Measurements from ENCODE around the gene LMOD1. TPM values are rescaled to one million over a fixed set of nuclear protein-coding genes. Genes with fewer than 3 reads are reported as not detected.

LMOD1 gene
- polyA plus RNA-seq, 1 experiment = 112 TPM

DNA sequence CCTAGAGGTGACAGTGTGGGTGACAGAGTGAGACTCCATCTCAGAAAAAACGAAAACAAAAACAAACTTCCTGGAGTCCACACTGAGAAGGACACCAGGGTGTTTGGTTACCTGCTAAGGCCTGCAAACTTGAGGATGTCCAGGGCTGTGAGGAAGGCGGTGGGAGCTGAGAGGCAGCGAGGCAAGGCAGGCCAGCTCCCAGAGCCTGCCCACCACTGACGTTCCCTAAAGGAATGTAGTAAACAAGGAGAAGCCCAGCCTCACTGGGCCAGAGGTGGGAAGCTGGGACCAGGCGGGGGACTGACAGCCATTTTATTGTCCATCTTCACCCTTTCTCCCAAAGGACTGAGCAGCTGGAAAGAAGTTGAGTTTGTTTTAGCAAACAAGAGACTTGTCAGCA is 33.5 kb downstream of the LMOD1 start:
- peaks cover 3% of the 10 kb centered on the region; the same call in 1 of the 2 replicates for H3K36me3 ChIP-seq (ENCODE audit: control insufficient read depth, insufficient read depth, low read length)
- POLR2A ChIA-PET = no interaction called here
- CTCF ChIA-PET = interaction anchor here (1.1 to 2.8 kb wide), 3 partner anchors 17 to 33 kb away, joined by 3 to 11 read pairs (median 5); partner anchors contain the start of gene LMOD1

DNA sequence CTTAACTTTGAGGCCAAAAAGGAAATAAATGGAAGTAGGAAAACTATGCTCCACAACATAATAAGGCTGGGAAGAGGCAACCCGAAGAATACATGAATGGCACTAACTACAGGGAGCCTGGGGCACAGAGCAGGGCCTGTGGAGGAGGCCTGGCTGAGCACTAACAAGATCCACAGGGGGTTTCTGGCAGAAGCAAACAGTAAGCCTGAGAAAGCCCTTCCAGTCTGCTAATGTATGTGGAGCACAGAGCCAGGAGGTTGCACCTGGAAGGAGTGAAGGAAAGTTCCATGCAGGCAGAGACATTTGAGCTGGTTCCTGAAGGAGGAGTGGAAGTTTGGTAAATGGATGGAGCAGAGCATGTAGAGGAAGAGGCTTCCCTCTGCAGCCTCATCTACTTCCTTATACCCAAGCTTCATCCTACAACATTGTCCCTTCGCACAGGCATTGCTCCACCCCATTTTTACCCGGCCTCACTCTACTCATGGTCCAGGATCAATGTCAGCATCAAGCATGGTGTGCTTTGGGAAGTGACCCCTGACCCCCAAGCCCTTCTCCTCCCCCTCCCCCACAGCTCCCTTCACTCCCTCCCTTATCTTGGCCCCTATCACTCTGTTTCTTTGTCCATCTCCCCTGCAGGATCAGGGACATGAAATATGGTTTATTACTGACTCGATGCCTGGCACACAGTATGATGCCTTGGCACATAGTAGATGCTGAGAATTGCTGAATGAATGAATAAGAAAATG is 34.3 kb downstream of the LMOD1 start:
- DNase-seq (ENCODE audit: low read depth) = no peak
- TF ChIP-seq, protein P1, sequence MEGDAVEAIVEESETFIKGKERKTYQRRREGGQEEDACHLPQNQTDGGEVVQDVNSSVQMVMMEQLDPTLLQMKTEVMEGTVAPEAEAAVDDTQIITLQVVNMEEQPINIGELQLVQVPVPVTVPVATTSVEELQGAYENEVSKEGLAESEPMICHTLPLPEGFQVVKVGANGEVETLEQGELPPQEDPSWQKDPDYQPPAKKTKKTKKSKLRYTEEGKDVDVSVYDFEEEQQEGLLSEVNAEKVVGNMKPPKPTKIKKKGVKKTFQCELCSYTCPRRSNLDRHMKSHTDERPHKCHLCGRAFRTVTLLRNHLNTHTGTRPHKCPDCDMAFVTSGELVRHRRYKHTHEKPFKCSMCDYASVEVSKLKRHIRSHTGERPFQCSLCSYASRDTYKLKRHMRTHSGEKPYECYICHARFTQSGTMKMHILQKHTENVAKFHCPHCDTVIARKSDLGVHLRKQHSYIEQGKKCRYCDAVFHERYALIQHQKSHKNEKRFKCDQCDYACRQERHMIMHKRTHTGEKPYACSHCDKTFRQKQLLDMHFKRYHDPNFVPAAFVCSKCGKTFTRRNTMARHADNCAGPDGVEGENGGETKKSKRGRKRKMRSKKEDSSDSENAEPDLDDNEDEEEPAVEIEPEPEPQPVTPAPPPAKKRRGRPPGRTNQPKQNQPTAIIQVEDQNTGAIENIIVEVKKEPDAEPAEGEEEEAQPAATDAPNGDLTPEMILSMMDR (IDR thresholded peaks at IDR 0.05; ENCODE audit: insufficient read depth, low read depth, low read length) = no peak
- Histone ChIP-seq H3K36me3 (ENCODE audit: control insufficient read depth, insufficient read depth, low read length) (peaks cover 3% of the 10 kb centered on the region; the same call in 1 of the 2 replicates), H3K27me3 (ENCODE audit: control insufficient read depth, insufficient read depth, low read length) (no peaks in the 10 kb centered on the region), H3K4me3 (ENCODE audit: low read depth, low read length) (no peak overlapping the region)
- POLR2A ChIA-PET = no interaction called here
- CTCF ChIA-PET = interaction anchor here (1.0 to 2.8 kb wide), 4 partner anchors 15 to 34 kb away, joined by 3 to 11 read pairs (median 4); partner anchors contain the start of gene LMOD1

More for the DNA sequence above, 33.5 kb downstream of the LMOD1 start:
- TF ChIP-seq, protein P1 (IDR thresholded peaks at IDR 0.05; ENCODE audit: insufficient read depth, low read depth, low read length) = no peak
- DNase-seq (ENCODE audit: low read depth) = no peak
- H3K4me3 ChIP-seq (ENCODE audit: low read depth, low read length) = no peak overlapping the region
- no peaks in the 10 kb centered on the region for H3K27me3 ChIP-seq (ENCODE audit: control insufficient read depth, insufficient read depth, low read length)

DNA sequence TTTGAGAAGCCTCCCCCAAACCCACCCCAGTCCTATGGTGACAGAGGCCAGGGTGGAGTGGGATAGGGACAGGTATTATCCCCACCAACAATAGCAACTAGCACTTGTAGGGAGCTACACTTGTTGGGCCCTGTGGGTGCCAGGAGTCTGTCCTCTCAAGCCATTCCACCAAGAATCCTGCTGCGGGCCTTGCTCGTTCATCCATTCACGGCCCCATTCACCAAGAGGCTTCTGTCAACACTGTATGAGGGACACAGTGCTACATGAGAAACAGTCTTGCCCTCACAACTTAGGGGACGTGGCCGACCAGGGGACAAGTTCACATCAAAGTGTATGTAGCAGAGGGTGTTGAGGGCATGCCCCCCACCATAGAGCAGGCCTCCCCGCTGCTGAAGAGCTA is 38.7 kb downstream of the LMOD1 start:
- Histone ChIP-seq H3K27me3 (ENCODE audit: control insufficient read depth, insufficient read depth, low read length) (no peaks in the 10 kb centered on the region), H3K4me3 (ENCODE audit: low read depth, low read length) (no peak overlapping the region), H3K36me3 (ENCODE audit: control insufficient read depth, insufficient read depth, low read length) (peaks cover 3% of the 10 kb centered on the region; the same call in 1 of the 2 replicates)
- DNase-seq (ENCODE audit: low read depth) = no peak
- ChIA-PET POLR2A (no interaction called here), CTCF (interaction anchor here (1.4 kb wide), 1 partner anchor 31 kb away, joined by 3 read pairs; no protein-coding TSS in a partner anchor)
- TF ChIP-seq, protein P1 (IDR thresholded peaks at IDR 0.05; ENCODE audit: insufficient read depth, low read depth, low read length) = no peak

DNA sequence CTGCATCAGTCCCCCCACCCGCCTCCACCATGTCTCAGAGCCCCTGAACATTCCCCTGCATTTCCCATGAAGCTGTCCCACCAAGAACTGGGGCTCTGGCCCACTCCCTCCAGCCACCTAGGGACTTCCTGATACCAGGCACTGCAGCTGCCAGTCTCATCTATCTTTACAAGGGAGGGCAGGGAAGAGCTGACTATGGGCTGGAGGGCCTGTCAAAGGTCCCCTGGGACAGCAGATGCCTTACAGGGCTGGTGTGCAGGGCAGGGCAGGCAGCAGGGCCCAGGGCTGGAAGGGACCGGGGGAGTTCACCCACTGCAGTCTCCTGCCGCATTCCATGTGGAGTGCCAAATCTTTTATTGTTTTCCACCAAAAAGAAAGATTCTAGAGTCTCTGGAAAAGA is 40.0 kb downstream of the LMOD1 start:
- ChIA-PET POLR2A (no interaction called here), CTCF (interaction anchor here (0.6 to 3.3 kb wide), 3 partner anchors 10 to 39 kb away, joined by 3 to 18 read pairs (median 5); no protein-coding TSS in a partner anchor)
- H3K27me3 ChIP-seq (ENCODE audit: control insufficient read depth, insufficient read depth, low read length) = no peaks in the 10 kb centered on the region

More for the DNA sequence above, 40.0 kb downstream of the LMOD1 start:
- no peaks in the 10 kb centered on the region for H3K36me3 ChIP-seq (ENCODE audit: control insufficient read depth, insufficient read depth, low read length)
- TF ChIP-seq, protein P1 (IDR thresholded peaks at IDR 0.05; ENCODE audit: insufficient read depth, low read depth, low read length) = no peak
- no peak for DNase-seq (ENCODE audit: low read depth)
- no peak overlapping the region for H3K4me3 ChIP-seq (ENCODE audit: low read depth, low read length)
